ENCODE measurements around the gene RNU1-2. TPM values are rescaled to one million over a fixed set of nuclear protein-coding genes. Genes with fewer than 3 reads are reported as not detected.

RNU1-2 gene
- total RNA-seq (2022; extraction: Qiagen RNA extraction): 4.0 to 44.9 TPM (median 4.2 TPM) in 4 of 5 replicates, not detected in the other

DNA sequence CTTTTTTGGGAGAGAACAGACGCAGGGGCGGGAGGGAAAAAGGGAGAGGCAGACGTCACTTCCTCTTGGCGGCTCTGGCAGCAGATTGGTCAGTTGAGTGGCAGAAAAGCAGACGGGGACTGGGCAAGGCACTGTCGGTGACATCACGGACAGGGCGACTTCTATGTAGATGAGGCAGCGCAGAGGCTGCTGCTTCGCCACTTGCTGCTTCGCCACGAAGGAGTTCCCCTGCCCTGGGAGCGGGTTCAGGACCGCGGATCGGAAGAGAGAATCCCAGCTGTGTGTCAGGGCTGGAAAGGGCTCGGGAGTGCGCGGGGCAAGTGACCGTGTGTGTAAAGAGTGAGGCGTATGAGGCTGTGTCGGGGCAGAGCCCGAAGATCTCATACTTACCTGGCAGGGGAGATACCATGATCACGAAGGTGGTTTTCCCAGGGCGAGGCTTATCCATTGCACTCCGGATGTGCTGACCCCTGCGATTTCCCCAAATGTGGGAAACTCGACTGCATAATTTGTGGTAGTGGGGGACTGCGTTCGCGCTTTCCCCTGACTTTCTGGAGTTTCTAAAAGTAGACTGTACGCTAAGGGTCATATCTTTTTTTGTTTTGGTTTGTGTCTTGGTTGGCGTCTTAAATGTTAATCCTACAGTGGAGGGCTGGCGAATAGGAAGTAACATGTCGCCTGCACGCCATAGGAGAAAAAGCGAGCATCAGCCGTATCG lies at the start of gene RNU1-2:
TSS of gene RNU1-2 (plus strand) at position 383 of the 718 bp plus-strand sequence.

DNA sequence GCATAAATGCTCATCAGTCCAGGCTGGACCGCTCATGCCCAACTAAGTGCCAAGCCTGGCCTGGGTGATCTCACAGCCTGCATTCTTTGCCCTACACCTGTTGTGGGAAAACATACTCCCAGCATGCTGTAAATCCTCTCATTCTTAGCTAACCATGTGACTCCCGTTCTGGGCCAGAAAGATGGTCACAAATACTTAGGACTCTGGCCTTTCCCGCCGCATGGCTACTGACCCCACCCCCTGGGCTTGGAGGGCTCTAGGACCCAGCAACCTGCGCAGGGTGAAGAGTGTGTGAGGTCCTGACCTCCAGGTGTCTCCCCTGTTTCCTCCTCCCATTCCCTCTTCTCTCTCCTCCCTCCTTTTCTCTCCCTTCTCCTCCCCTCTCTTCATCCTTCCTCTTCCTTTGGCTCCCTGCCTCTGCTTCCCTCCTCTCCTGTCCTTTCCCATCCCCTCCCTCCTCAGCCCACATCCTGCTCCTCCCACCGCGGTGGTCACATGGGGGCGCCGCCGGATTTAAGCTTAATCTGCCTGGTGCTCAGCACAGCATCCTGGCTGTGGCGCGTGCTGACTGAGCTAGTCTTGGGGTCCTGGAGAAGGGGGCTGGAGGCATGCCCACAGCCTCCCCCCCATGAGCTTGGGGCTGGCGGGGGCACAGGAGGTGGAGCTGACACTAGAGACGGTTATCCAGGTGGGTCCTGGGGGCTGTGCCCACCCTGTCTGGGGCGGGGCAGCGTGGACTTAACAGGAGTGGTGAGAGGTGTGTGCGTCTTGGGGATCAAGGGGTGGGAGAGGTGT lies 25.8 kb downstream of the RNU1-2 start, which contains the start of gene CROCC:
TSS of gene CROCC (plus strand) at position 541 of the 795 bp plus-strand sequence. CDS start at position 629, 88 bp downstream.

Other genes starting within 250 kb of the RNU1-2 start
- gene RNU1-3, start 229.0 kb upstream of the RNU1-2 start, total RNA-seq (2022; extraction: Qiagen RNA extraction): 4.0 to 44.9 TPM (median 4.2 TPM) in 4 of 5 replicates, not detected in the other
- gene RNU1-4, start 155.5 kb upstream of the RNU1-2 start, total RNA-seq (2022; extraction: Qiagen RNA extraction): 4.0 to 44.9 TPM (median 4.2 TPM) in 4 of 5 replicates, not detected in the other
- gene CROCC, start 26.0 kb downstream of the RNU1-2 start, total RNA-seq (2022; extraction: Qiagen RNA extraction): 6.4 to 9.6 TPM (median 7.0 TPM) in 5 replicates
- gene MFAP2, start 84.6 kb downstream of the RNU1-2 start, total RNA-seq (2022; extraction: Qiagen RNA extraction): 0.85 to 1.4 TPM (median 0.93 TPM) in 5 replicates
- gene ATP13A2, start 115.9 kb downstream of the RNU1-2 start, total RNA-seq (2022; extraction: Qiagen RNA extraction): 25.3 to 30.5 TPM (median 28.1 TPM) in 5 replicates
- 98.7 to 108 TPM (median 102 TPM) in 5 replicates for gene SDHB, start 158.1 kb downstream of the RNU1-2 start, total RNA-seq (2022; extraction: Qiagen RNA extraction)
- gene PADI2, start 223.5 kb downstream of the RNU1-2 start, total RNA-seq (2022; extraction: Qiagen RNA extraction): 0.84 to 1.2 TPM (median 0.98 TPM) in 5 replicates